ENCODE data around the gene URI1. TPM values are rescaled to one million over a fixed set of nuclear protein-coding genes. Genes with fewer than 3 reads are reported as not detected.

Gene URI1
- total and polyA plus RNA-seq, 5 donors, result 19.1 to 50.4 (median 39.6) TPM

DNA sequence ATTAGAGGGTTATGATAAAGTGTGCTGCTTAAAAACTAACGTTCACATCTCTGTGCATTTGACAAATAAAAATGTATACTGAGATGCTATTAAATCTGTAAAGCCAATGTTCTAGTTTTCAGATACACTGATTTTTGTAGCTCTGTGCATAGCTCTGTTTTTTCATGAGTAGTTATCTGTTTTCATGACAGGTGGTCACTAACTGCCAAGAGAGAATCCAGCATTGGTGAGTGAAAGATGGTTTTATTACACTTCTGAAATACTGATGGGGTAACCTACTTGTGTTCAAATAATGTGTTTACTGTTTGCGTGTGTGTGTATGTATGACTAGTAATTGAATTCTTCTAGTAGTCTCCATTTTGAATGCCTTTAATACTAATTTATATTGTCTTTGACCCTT lies 29.0 kb downstream of the URI1 start:
- intact Hi-C loops (cut with DNase I), result no loop called here
- H3K27ac ChIP-seq (ENCODE audit: low read length), result no peak overlapping the region
- 59% methylated on average over 2 of the region's 2 CpGs for WGBS
- H3K27me3 ChIP-seq (ENCODE audit: control insufficient read depth, insufficient read depth), result no peaks in the 10 kb centered on the region
- DNase-seq (no peak), ATAC-seq (no peak)
- no peaks in the 10 kb centered on the region for H3K4me1 ChIP-seq (ENCODE audit: control insufficient read depth, insufficient read depth, low read length)
- H3K4me3 ChIP-seq (ENCODE audit: low read length), result no peak overlapping the region
- H3K9me3 ChIP-seq (ENCODE audit: control insufficient read depth, low read length), result no peaks in the 10 kb centered on the region

DNA sequence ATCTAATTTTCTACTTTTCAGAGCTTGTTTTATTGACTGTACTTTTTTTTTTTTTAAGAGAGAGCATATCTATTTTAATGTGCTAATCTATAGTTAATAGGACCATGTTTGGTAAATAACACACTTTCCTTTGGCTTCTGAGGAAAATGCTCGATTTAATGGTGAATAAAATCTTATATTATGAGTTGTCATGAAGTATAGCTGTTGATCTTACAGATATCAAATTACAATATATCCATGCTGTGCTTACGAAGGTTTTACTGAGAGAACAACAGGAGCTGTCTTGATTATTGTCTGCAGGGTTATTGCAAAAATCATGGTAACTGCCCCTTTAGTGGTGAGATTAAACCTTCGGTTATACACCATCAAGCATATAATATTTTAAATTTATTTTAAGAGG lies 29.6 kb downstream of the URI1 start:
- H3K4me3 ChIP-seq (ENCODE audit: low read length), result no peak overlapping the region
- DNase-seq, result no peak
- H3K9me3 ChIP-seq (ENCODE audit: control insufficient read depth, low read length), result no peaks in the 10 kb centered on the region
- peaks cover 3% of the 10 kb centered on the region for H3K4me1 ChIP-seq (ENCODE audit: control insufficient read depth, insufficient read depth, low read length)
- no peaks in the 10 kb centered on the region for H3K27me3 ChIP-seq (ENCODE audit: control insufficient read depth, insufficient read depth)
- H3K27ac ChIP-seq (ENCODE audit: low read length), result no peak overlapping the region
- WGBS, result 92% methylated on average over 3 of the region's 3 CpGs
- ATAC-seq, result no peak
- intact Hi-C loops (cut with DNase I), result no loop called here

DNA sequence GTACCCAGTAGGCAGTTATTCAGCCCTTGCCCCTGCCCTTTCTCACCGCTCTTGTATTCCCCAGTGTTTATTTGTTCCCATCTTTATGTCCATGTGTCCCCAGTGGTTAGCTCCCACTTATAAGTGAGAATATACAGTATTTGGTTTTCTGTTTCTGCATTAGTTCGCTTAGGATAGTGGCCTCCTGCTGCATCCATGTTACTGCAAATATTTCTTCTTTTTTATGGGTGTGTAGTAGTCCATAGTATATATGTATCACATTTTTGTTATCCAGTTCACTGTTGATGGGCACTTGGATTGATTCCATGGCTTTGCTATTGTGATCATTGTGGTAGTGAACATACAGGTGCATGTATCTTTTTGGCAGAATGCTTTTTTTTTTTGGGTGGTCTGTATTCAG lies 32.7 kb downstream of the URI1 start:
- WGBS, result 100% methylated on average over 2 of the region's 2 CpGs
- ATAC-seq, result no peak
- intact Hi-C loops (cut with DNase I), result no loop called here

DNA sequence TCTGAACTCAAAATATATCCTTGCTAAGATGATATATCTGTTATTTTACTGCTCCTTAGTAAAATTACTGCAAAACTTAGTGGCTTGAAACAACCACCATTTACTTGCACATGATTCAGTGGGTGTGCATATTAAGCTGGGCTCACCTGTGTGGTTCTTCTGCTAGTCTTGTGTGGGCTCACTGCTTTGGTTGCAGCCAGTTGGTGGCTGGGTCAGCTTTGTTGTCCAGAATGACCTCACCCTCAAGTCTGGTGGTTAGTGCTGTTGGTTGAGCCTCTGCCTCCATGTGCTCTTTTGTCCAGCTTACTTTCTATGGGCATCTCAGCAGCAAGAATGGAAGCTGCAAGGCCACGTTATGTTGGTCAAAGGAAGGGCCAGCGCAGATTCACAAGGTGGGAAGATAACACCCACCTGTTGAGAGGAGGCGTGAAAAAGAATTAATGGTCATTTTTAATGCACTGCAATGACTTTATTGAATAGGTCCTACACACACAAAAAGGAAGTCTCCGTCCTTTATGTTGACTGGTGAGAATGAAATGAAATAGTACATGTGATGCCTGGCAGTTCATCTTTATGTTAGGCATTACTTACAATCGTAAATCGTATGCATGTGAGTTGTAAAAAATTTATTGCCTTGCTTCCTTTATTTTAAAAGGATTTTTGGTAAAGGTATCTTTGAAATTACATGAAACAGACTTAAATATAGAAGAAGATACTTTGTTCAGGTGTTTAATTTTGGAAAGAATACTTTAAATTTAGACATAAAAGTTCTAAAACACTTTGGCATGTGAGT lies 34.3 kb downstream of the URI1 start:
- Histone ChIP-seq H3K4me3 (ENCODE audit: low read length) (no peak overlapping the region), H3K9me3 (ENCODE audit: control insufficient read depth, low read length) (no peaks in the 10 kb centered on the region), H3K27me3 (ENCODE audit: control insufficient read depth, insufficient read depth) (no peaks in the 10 kb centered on the region), H3K4me1 (ENCODE audit: control insufficient read depth, insufficient read depth, low read length) (peaks cover 3% of the 10 kb centered on the region), H3K27ac (ENCODE audit: low read length) (no peak overlapping the region)
- intact Hi-C loops (cut with DNase I), result no loop called here
- no peak for ATAC-seq
- DNase-seq, result no peak
- 94% methylated on average over 6 of the region's 6 CpGs for WGBS

More for the DNA sequence above, 32.7 kb downstream of the URI1 start:
- Histone ChIP-seq H3K4me1 (ENCODE audit: control insufficient read depth, insufficient read depth, low read length) (peaks cover 3% of the 10 kb centered on the region), H3K4me3 (ENCODE audit: low read length) (no peak overlapping the region), H3K9me3 (ENCODE audit: control insufficient read depth, low read length) (no peaks in the 10 kb centered on the region), H3K27ac (ENCODE audit: low read length) (no peak overlapping the region), H3K27me3 (ENCODE audit: control insufficient read depth, insufficient read depth) (no peaks in the 10 kb centered on the region)
- no peak for DNase-seq

DNA sequence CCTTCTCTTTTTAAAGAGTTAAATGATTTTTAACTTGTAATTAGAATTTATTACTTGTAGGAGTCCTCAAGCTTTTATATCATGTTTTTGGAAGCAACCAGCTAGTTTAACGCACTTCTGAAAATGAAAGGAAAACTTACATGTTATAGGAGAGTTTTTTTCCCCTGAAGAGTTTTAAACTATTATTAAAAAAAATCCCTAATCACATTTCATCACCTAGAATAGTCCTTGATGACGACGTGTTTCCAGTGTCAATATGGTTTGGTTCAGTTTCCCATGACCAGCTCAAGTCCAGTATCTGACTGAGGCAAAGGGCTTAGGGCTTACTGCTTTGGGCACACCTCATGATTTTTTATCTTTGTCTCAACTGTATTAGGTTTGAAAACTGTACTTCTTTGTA lies 36.0 kb downstream of the URI1 start:
- 47% methylated on average over 3 of the region's 3 CpGs for WGBS
- Histone ChIP-seq H3K27me3 (ENCODE audit: control insufficient read depth, insufficient read depth) (no peaks in the 10 kb centered on the region), H3K9me3 (ENCODE audit: control insufficient read depth, low read length) (no peaks in the 10 kb centered on the region), H3K27ac (ENCODE audit: low read length) (no peak overlapping the region), H3K4me1 (ENCODE audit: control insufficient read depth, insufficient read depth, low read length) (peaks cover 3% of the 10 kb centered on the region), H3K4me3 (ENCODE audit: low read length) (no peak overlapping the region)
- intact Hi-C loops (cut with DNase I), result no loop called here
- no peak for ATAC-seq
- DNase-seq, result no peak

DNA sequence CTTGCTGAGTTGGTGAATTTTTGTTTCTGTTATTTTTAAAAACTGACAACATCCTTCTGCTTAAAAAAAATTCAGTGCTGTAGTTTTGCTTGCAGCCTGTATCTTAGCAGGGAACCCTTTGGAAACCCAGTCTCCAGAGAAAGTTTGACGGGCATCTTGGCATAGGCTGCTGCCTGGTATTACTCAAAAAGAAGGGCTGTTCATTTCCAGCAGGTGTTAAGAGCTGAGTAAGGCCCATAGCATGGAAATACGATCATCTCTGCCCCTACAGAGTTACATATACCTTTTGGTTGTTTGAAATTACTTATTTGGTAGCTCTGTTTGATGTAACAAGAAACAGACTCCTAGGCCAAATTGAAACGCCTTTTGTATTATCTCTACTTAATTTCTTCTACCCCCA lies 41.5 kb downstream of the URI1 start:
- peaks cover 3% of the 10 kb centered on the region for H3K4me1 ChIP-seq (ENCODE audit: control insufficient read depth, insufficient read depth, low read length)
- H3K9me3 ChIP-seq (ENCODE audit: control insufficient read depth, low read length), result no peaks in the 10 kb centered on the region
- H3K4me3 ChIP-seq (ENCODE audit: low read length), result no peak overlapping the region
- 80% methylated on average over 3 of the region's 3 CpGs for WGBS
- no peak for DNase-seq
- ATAC-seq, result no peak
- intact Hi-C loops (cut with DNase I), result no loop called here
- no peaks in the 10 kb centered on the region for H3K27me3 ChIP-seq (ENCODE audit: control insufficient read depth, insufficient read depth)
- H3K27ac ChIP-seq (ENCODE audit: low read length), result no peak overlapping the region

DNA sequence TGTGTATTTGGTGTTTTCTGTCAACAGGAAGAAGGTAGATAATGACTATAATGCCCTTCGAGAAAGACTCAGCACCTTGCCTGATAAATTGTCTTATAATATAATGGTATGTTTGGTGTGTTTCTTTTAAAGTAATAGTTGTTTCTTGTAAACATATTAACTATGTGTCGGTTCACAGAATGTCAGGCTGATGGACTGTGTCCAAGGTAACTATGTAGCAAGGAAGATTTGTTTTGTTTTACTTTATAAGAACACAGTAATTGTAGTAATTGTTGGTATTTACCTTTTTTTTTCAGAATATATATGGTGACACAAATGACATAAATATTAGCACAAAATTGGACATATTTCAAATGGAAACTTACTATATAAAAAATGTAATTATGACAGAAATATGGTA lies 43.2 kb downstream of the URI1 start:
- Histone ChIP-seq H3K9me3 (ENCODE audit: control insufficient read depth, low read length) (no peaks in the 10 kb centered on the region), H3K4me1 (ENCODE audit: control insufficient read depth, insufficient read depth, low read length) (peaks cover 3% of the 10 kb centered on the region), H3K27ac (ENCODE audit: low read length) (no peak overlapping the region), H3K4me3 (ENCODE audit: low read length) (no peak overlapping the region), H3K27me3 (ENCODE audit: control insufficient read depth, insufficient read depth) (no peaks in the 10 kb centered on the region)
- no peak for DNase-seq
- WGBS, result 89% methylated on average over 2 of the region's 2 CpGs
- intact Hi-C loops (cut with DNase I), result no loop called here
- ATAC-seq, result no peak

DNA sequence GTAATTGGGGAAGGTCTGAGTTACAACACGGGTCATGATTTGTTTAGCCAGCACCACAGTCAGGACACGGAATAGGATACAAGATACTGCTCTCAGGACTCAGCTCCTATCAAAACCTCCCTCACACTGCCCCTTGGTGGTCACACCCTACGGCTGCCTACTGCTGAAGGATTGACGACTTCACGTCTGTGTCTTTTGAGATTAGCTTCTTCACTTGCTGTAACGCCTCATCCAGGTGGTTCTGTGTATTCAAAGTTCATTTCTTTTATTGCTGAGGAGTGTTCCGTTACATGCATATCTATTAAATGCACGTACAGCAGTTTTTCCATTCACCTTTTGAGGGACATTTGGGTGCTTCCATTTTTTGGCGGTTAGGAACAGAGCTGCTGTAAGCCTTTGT lies 46.3 kb downstream of the URI1 start:
- Histone ChIP-seq H3K9me3 (ENCODE audit: control insufficient read depth, low read length) (no peaks in the 10 kb centered on the region), H3K27ac (ENCODE audit: low read length) (no peak overlapping the region), H3K27me3 (ENCODE audit: control insufficient read depth, insufficient read depth) (no peaks in the 10 kb centered on the region), H3K4me3 (ENCODE audit: low read length) (no peak overlapping the region), H3K4me1 (ENCODE audit: control insufficient read depth, insufficient read depth, low read length) (peaks cover 3% of the 10 kb centered on the region)
- no peak for ATAC-seq
- DNase-seq, result no peak
- intact Hi-C loops (cut with DNase I), result no loop called here
- 84% methylated on average over 9 of the region's 9 CpGs for WGBS

DNA sequence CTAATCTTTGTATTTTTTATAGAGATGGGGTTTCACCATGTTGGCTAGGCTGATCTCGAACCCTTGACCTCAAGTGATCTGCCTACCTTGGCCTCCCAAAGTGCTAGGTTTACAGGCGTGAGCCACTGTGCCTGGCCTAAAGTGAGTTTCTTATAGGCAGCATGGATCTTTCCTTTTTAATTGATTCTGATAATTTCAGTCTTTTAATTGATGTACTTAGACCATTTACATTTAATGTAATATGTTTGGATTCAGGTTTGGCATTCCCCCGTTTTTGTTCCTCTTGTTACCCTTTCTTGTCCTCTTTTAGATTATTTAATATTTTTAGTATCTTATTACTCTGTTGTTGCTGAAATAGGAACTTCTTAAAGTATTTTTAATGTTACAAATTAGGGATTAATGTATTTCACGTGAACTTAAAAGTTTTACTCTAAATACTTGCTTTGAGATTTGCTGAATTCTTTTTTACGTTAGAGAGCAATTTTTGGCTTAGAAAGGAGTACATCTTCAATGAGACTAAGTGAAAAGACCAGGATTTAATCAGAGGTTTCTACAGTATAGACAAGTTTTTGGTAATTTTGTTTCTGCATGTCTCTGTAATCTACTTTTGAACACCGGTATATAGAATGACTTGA lies 50.3 kb downstream of the URI1 start:
- no peak for DNase-seq
- 98% methylated on average over 6 of the region's 6 CpGs for WGBS
- Histone ChIP-seq H3K4me3 (ENCODE audit: low read length) (no peak overlapping the region), H3K27ac (ENCODE audit: low read length) (no peak overlapping the region), H3K4me1 (ENCODE audit: control insufficient read depth, insufficient read depth, low read length) (no peaks in the 10 kb centered on the region), H3K9me3 (ENCODE audit: control insufficient read depth, low read length) (no peaks in the 10 kb centered on the region), H3K27me3 (ENCODE audit: control insufficient read depth, insufficient read depth) (no peaks in the 10 kb centered on the region)
- no peak for ATAC-seq
- intact Hi-C loops (cut with DNase I), result no loop called here

DNA sequence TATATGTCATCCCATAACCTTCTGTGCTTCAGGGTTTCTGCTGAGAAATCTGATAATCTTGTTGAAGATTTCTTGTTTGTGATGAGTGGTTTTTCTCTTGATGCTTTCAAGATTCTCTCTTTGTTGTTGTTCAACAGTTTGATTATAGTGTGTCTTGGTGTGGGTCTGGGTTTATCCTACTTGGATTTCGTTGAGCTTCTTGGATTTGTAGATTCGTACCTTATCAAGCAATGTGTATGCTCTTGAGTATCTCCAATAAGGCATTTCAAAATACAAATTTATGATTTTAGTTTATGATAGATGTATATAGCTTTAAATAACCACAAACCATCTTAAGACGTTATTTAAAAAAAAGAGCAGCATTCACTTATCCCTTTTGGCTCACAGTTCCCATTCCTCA lies 57.5 kb downstream of the URI1 start:
- 84% methylated on average over 3 of the region's 3 CpGs for WGBS
- H3K4me1 ChIP-seq (ENCODE audit: control insufficient read depth, insufficient read depth, low read length), result no peaks in the 10 kb centered on the region
- ATAC-seq, result no peak
- no peak for DNase-seq
- H3K9me3 ChIP-seq (ENCODE audit: control insufficient read depth, low read length), result no peaks in the 10 kb centered on the region
- H3K27me3 ChIP-seq (ENCODE audit: control insufficient read depth, insufficient read depth), result no peaks in the 10 kb centered on the region
- intact Hi-C loops (cut with DNase I), result no loop called here
- no peak overlapping the region for H3K27ac ChIP-seq (ENCODE audit: low read length)
- H3K4me3 ChIP-seq (ENCODE audit: low read length), result no peak overlapping the region

DNA sequence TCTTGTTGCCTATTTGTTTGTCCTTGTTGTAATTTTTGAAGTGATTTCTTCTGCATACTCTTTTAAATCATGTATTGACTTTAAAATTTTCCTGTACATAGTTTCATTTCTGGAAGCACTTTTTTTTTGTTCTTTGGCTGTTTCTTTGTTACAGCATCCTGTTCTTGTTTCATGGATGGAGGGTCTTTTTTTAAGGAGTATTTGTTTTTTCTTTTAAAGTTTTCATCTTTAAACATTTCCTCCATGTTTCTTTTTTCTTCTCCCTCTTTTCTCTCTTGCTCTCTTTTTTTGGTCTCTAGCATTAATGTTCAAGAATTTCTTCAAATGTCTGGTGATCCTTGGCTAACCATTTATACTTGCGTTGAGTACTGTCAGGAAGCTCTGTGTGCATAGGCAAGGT lies 58.8 kb downstream of the URI1 start:
- DNase-seq (no peak), ATAC-seq (no peak)
- H3K9me3 ChIP-seq (ENCODE audit: control insufficient read depth, low read length), result no peaks in the 10 kb centered on the region
- H3K4me1 ChIP-seq (ENCODE audit: control insufficient read depth, insufficient read depth, low read length), result no peaks in the 10 kb centered on the region
- intact Hi-C loops (cut with DNase I), result no loop called here
- 98% methylated on average over 1 of the region's 1 CpG for WGBS
- H3K27me3 ChIP-seq (ENCODE audit: control insufficient read depth, insufficient read depth), result no peaks in the 10 kb centered on the region
- no peak overlapping the region for H3K27ac ChIP-seq (ENCODE audit: low read length)
- H3K4me3 ChIP-seq (ENCODE audit: low read length), result no peak overlapping the region

Measured in right cardiac atrium (tissue), 5 donors.